Middle frontal gyrus (tissue), 1 donor: ENCODE results near the gene ROR2.

Source experiments
- DNase-seq: peaks from one replicate; pipeline ENCODE4 v3.0.0-alpha.2; 2015; ENCODE audit warnings: low spot score; ENCODE audit errors: extremely low spot score

ROR2 gene

GRCh38 chr9:91843093-91843492 lies 106.9 kb downstream of the ROR2 start:
- no peak for DNase-seq

GRCh38 chr9:91842358-91843049 lies 107.5 kb downstream of the ROR2 start:
- no peak for DNase-seq

- no peak for DNase-seq
These were observed 108.4 kb downstream of the ROR2 start for GRCh38 chr9:91841591-91841990.

GRCh38 chr9:91840882-91841281 lies 109.1 kb downstream of the ROR2 start:
- no peak for DNase-seq

GRCh38 chr9:91840469-91840868 lies 109.6 kb downstream of the ROR2 start:
- DNase-seq: no peak

GRCh38 chr9:91839926-91840465 lies 110.0 kb downstream of the ROR2 start:
- DNase-seq: no peak

- DNase-seq: no peak
These were observed 111.9 kb downstream of the ROR2 start for GRCh38 chr9:91837981-91838731.

GRCh38 chr9:91836515-91836914 lies 113.5 kb downstream of the ROR2 start:
- no peak for DNase-seq

- DNase-seq: no peak
These were observed 114.4 kb downstream of the ROR2 start for GRCh38 chr9:91835632-91836031.

- DNase-seq: no peak
These were observed 114.8 kb downstream of the ROR2 start for GRCh38 chr9:91835216-91835615.

GRCh38 chr9:91834740-91835139 lies 115.3 kb downstream of the ROR2 start:
- no peak for DNase-seq

GRCh38 chr9:91833878-91834255 lies 116.2 kb downstream of the ROR2 start:
- DNase-seq: no peak

GRCh38 chr9:91833096-91833877 lies 116.7 kb downstream of the ROR2 start:
- no peak for DNase-seq

GRCh38 chr9:91832322-91832721 lies 117.7 kb downstream of the ROR2 start:
- DNase-seq: no peak

GRCh38 chr9:91825866-91826265 lies 124.2 kb downstream of the ROR2 start:
- DNase-seq: no peak

GRCh38 chr9:91825422-91825821 lies 124.6 kb downstream of the ROR2 start:
- DNase-seq: no peak

- no peak for DNase-seq
These were observed 125.3 kb downstream of the ROR2 start for GRCh38 chr9:91824601-91825305.

GRCh38 chr9:91824151-91824550 lies 125.9 kb downstream of the ROR2 start:
- no peak for DNase-seq

- no peak for DNase-seq
These were observed 128.8 kb downstream of the ROR2 start for GRCh38 chr9:91820949-91821880.

- DNase-seq: no peak
These were observed 129.8 kb downstream of the ROR2 start for GRCh38 chr9:91820126-91820750.
